Putamen (tissue), 1 donor: ENCODE data around the gene PATJ.
"Not testable (repeated sequence)": the region's sequence is repeated elsewhere in the genome, so short reads cannot be mapped to it uniquely, and the experiment has no call there.

Source experiments
- DNase-seq: peaks from one replicate; pipeline ENCODE4 v3.0.0-alpha.2; 2016; ENCODE audit warnings: low spot score

PATJ gene

GRCh38 chr1:62175568-62176179, 433.4 kb downstream of the PATJ start:
- peak; percentile 49 for DNase-seq

GRCh38 chr1:62176597-62177312, 434.5 kb downstream of the PATJ start:
- no peak for DNase-seq

GRCh38 chr1:62177621-62178020, 435.3 kb downstream of the PATJ start:
- no peak for DNase-seq

GRCh38 chr1:62178372-62178771, 436.1 kb downstream of the PATJ start:
- no peak for DNase-seq

- DNase-seq, result not testable (repeated sequence)
Measured at GRCh38 chr1:62180054-62180453, 437.8 kb downstream of the PATJ start.

- no peak for DNase-seq
Measured at GRCh38 chr1:62180639-62181038, 438.4 kb downstream of the PATJ start.

GRCh38 chr1:62181532-62181931, 439.3 kb downstream of the PATJ start:
- no peak for DNase-seq

GRCh38 chr1:62182157-62182556, 439.9 kb downstream of the PATJ start:
- not testable (repeated sequence) for DNase-seq

- not testable (repeated sequence) for DNase-seq
Measured at GRCh38 chr1:62183164-62184020, 441.1 kb downstream of the PATJ start.

GRCh38 chr1:62184336-62184735, 442.1 kb downstream of the PATJ start:
- no peak for DNase-seq

- not testable (repeated sequence) for DNase-seq
Measured at GRCh38 chr1:62185233-62185632, 443.0 kb downstream of the PATJ start.

- DNase-seq, result no peak
Measured at GRCh38 chr1:62185677-62186076, 443.4 kb downstream of the PATJ start.

- no peak for DNase-seq
Measured at GRCh38 chr1:62187548-62187947, 445.3 kb downstream of the PATJ start.

GRCh38 chr1:62188111-62188510, 445.8 kb downstream of the PATJ start:
- DNase-seq, result no peak

- no peak for DNase-seq
Measured at GRCh38 chr1:62194651-62195544, 452.6 kb downstream of the PATJ start, which contains the start of gene L1TD1. Gene L1TD1 (plus strand): TSS chr1:62194849. CDS start chr1:62206629, 11,780 bp downstream.

GRCh38 chr1:62196086-62196690, 453.9 kb downstream of the PATJ start:
- no peak for DNase-seq

- DNase-seq, result no peak
Measured at GRCh38 chr1:62198069-62198780, 455.9 kb downstream of the PATJ start.

- no peak for DNase-seq
Measured at GRCh38 chr1:62198781-62199125, 456.5 kb downstream of the PATJ start.

- no peak for DNase-seq
Measured at GRCh38 chr1:62207187-62207586, 464.9 kb downstream of the PATJ start.

- no peak for DNase-seq
Measured at GRCh38 chr1:62208087-62208486, 465.8 kb downstream of the PATJ start.

- DNase-seq, result no peak
Measured at GRCh38 chr1:62208970-62209369, 466.7 kb downstream of the PATJ start.
